IMR-90 (cell line): Measurements from ENCODE around the gene INPP5A. TPM values are rescaled to one million over a fixed set of nuclear protein-coding genes. Genes with fewer than 3 reads are reported as not detected.

Experiments
- ATAC-seq: fragments of 200-7000 bp; cut with Tn5 transposase; 2 replicates; pipeline ENCODE4 v1.9.1; 2020; ENCODE audit warnings: low read depth, mild to moderate bottlenecking, moderate library complexity
- BruUV-seq: library from RNA; stranded (reverse); fragments of 400-500 nt; replicated peaks from 2 replicates; lab custom pipeline; 2021; lab: Mats Ljungman, UMichigan
- CTCF ChIA-PET: fragments of 300-600 bp; formaldehyde crosslinking; extraction: SDS; loops from one replicate; lab custom pipeline; 2021; ENCODE audit warnings: antibody characterized with exemption; lab: Yijun Ruan, JAX
- POLR2A ChIA-PET: fragments of 300-600 bp; sonication (Branson Sonifier 250); formaldehyde crosslinking; loops from one replicate; lab custom pipeline; 2022; ENCODE audit warnings: antibody characterized with exemption; ENCODE audit not compliant: unreplicated experiment; lab: Charles Lee
- DNase-seq: peaks from one replicate; pipeline ENCODE4 v3.0.0; 2013
- H2AFZ ChIP-seq: replicated peaks from 2 replicates; pipeline ENCODE3; 2013; ENCODE audit warnings: low read length, mild to moderate bottlenecking; ENCODE audit not compliant: poor library complexity
- H2AK5ac ChIP-seq: 2 replicates; pipeline ENCODE4 v1.6.1; 2013; ENCODE audit warnings: low read depth, low read length, inconsistent platforms
- H2AK9ac ChIP-seq: replicated peaks from 2 replicates; pipeline ENCODE3; 2013; ENCODE audit warnings: mild to moderate bottlenecking, low read depth, low read length, moderate library complexity; ENCODE audit not compliant: poor library complexity
- H2BK120ac ChIP-seq: 2 replicates; pipeline ENCODE4 v1.6.1; 2013; ENCODE audit warnings: low read depth, low read length, inconsistent platforms
- H2BK15ac ChIP-seq: 3 replicates; pipeline ENCODE4 v1.6.1; 2013; ENCODE audit warnings: low read depth, low read length, inconsistent platforms
- H2BK20ac ChIP-seq: 2 replicates; pipeline ENCODE4 v1.6.1; 2013; ENCODE audit warnings: low read depth, mild to moderate bottlenecking, inconsistent platforms, low read length, moderate library complexity
- H2BK5ac ChIP-seq: 2 replicates; pipeline ENCODE4 v1.6.1; 2013; ENCODE audit warnings: mild to moderate bottlenecking, low read depth, low read length, inconsistent platforms; ENCODE audit not compliant: poor library complexity, severe bottlenecking
- H3K14ac ChIP-seq: replicated peaks from 2 replicates; pipeline ENCODE4 v1.6.1; 2013; ENCODE audit warnings: low read depth, low read length, inconsistent platforms
- H3K18ac ChIP-seq: 2 replicates; pipeline ENCODE4 v1.6.1; 2013; ENCODE audit warnings: low read depth, low read length, control low read depth
- H3K23ac ChIP-seq: 2 replicates; pipeline ENCODE4 v1.6.1; 2013; ENCODE audit warnings: low read depth, low read length, inconsistent platforms
- H3K27ac ChIP-seq: 2 replicates; pipeline ENCODE4 v1.5.1; 2013; ENCODE audit warnings: mild to moderate bottlenecking, control low read depth, low read length; ENCODE audit not compliant: insufficient read depth
- H3K27me3 ChIP-seq: 2 replicates; pipeline ENCODE4 v1.6.1; 2013; ENCODE audit warnings: low read length; ENCODE audit not compliant: control insufficient read depth, insufficient read depth
- H3K36me3 ChIP-seq: 2 replicates; pipeline ENCODE4 v1.6.1; 2013; ENCODE audit warnings: low read length, mixed read lengths; ENCODE audit not compliant: control insufficient read depth, insufficient read depth
- H3K4ac ChIP-seq: 2 replicates; pipeline ENCODE4 v1.6.1; 2013; ENCODE audit warnings: low read depth, low read length, inconsistent platforms
- H3K4me1 ChIP-seq: 2 replicates; pipeline ENCODE4 v1.6.1; 2013; ENCODE audit warnings: low read length, mixed read lengths; ENCODE audit not compliant: control insufficient read depth, insufficient read depth
- H3K4me2 ChIP-seq: 2 replicates; pipeline ENCODE4 v1.6.1; 2013; ENCODE audit warnings: low read depth, mild to moderate bottlenecking, control low read depth, low read length, moderate library complexity
- H3K4me3 ChIP-seq: 2 replicates; pipeline ENCODE4 v1.5.1; 2013; ENCODE audit warnings: low read depth, mild to moderate bottlenecking, control low read depth, low read length, moderate library complexity; ENCODE audit not compliant: insufficient read depth
- H3K56ac ChIP-seq: 2 replicates; pipeline ENCODE4 v1.6.1; 2013; ENCODE audit warnings: low read length, inconsistent platforms; ENCODE audit not compliant: insufficient read depth; ENCODE audit errors: extremely low read depth
- H3K79me1 ChIP-seq, 2 experiments: 2 replicates each; pipeline ENCODE4 v1.6.1; 2013; ENCODE audit warnings: low read length in 2 of 2, inconsistent platforms in 1 of 2, low read depth in 1 of 2
- H3K9ac ChIP-seq: 2 replicates; pipeline ENCODE4 v1.6.1; 2013; ENCODE audit warnings: low read depth, low read length, control low read depth
- H3K9me1 ChIP-seq: 2 replicates; pipeline ENCODE4 v1.6.1; 2013; ENCODE audit warnings: low read length, inconsistent platforms; ENCODE audit not compliant: insufficient read depth
- H3K9me3 ChIP-seq: 2 replicates; pipeline ENCODE4 v1.6.1; 2013; ENCODE audit warnings: low read length; ENCODE audit not compliant: control insufficient read depth, insufficient read depth
- H4K20me1 ChIP-seq: 2 replicates; pipeline ENCODE4 v1.6.1; 2013; ENCODE audit warnings: low read length, inconsistent platforms; ENCODE audit not compliant: insufficient read depth
- H4K5ac ChIP-seq: 2 replicates; pipeline ENCODE4 v1.6.1; 2013; ENCODE audit warnings: mild to moderate bottlenecking, low read depth, low read length, control low read depth
- H4K8ac ChIP-seq, 2 experiments: 2 replicates each; pipeline ENCODE4 v1.6.1; 2013; ENCODE audit warnings: low read depth in 2 of 2, low read length in 2 of 2, control low read depth in 1 of 2, inconsistent platforms in 1 of 2
- H4K91ac ChIP-seq: 2 replicates; pipeline ENCODE4 v1.6.1; 2013; ENCODE audit warnings: low read depth, low read length, inconsistent platforms; ENCODE audit not compliant: insufficient read depth
- CEBPB ChIP-seq: IDR thresholded peaks from 2 replicates; pipeline ENCODE4 v1.6.1; 2012; ENCODE audit warnings: low read depth, low read length, improper control_type of control experiment
- CTCF ChIP-seq: conservative IDR thresholded peaks from 2 replicates; pipeline ENCODE4 v1.5.1; 2012; ENCODE audit warnings: mild to moderate bottlenecking, low read depth, low read length, improper control_type of control experiment
- FOS ChIP-seq: fragments of 150-350 bp; IDR thresholded peaks from 2 replicates; pipeline ENCODE4 v1.6.1; 2016; ENCODE audit warnings: low read depth, low read length
- MXI1 ChIP-seq: IDR thresholded peaks from 2 replicates; pipeline ENCODE4 v1.6.1; 2012; ENCODE audit warnings: low read depth, mild to moderate bottlenecking, low read length, moderate library complexity, borderline replicate concordance
- NFE2L2 ChIP-seq: fragments of 150-350 bp; IDR thresholded peaks from 2 replicates; pipeline ENCODE4 v1.6.1; 2016; ENCODE audit warnings: low read depth, mild to moderate bottlenecking, low read length
- SMC3 ChIP-seq: fragments of 150-350 bp; IDR thresholded peaks from 2 replicates; pipeline ENCODE4 v1.6.1; 2016; ENCODE audit warnings: low read depth, mild to moderate bottlenecking, antibody characterized with exemption, low read length, moderate library complexity
- WGBS, 2 experiments: methylation state at CpG; one replicate each; pipeline versions ENCODE4 v1.1.5 to v1.1.7; 2013; ENCODE audit warnings: missing lambda C conversion rate in 2 of 2; ENCODE audit not compliant: insufficient read length in 1 of 2; ENCODE audit errors: extremely low coverage in 2 of 2; 5-methylcytosine and 5-hydroxymethylcytosine counted together
- dilution Hi-C: fragments of 300-500 bp; cut with HindIII; formaldehyde crosslinking; loops from one replicate; pipeline ENCODE4 v1.14.3; 2018; ENCODE audit warnings: low sequenced_read_pairs; ENCODE audit not compliant: unreplicated experiment
- in situ Hi-C: fragments of 300-500 bp; cut with MboI; formaldehyde crosslinking; loops from 3 replicates; pipeline ENCODE4 v1.14.3; 2019; ENCODE audit warnings: low sequenced_read_pairs, inconsistent platforms, mixed read lengths
- intact Hi-C: fragments of 100-400 bp; cut with micrococcal nuclease; formaldehyde crosslinking; loops from 2 replicates; pipeline ENCODE4 v1.10.0; 2022
- polyA plus RNA-seq, 3 experiments: library from polyadenylated mRNA; depleted of rRNA; stranded (reverse); fragments of >200 nt; gene quantifications; 2 replicates each; pipeline ENCODE4 v1.2.3, GENCODE V29; 2012; ENCODE audit warnings: low replicate concordance in 1 of 3
- total RNA-seq: library from RNA; depleted of rRNA; stranded (reverse); fragments of >200 nt; gene quantifications from 2 replicates; pipeline ENCODE4 v1.2.3, GENCODE V29; 2012

INPP5A gene
- total and polyA plus RNA-seq, 2 of the 4 experiments (the other 2 are of a cell fraction) = 21.4 to 36.7 TPM

GRCh38 chr10:132645630-132646442 is 108.2 kb downstream of the INPP5A start:
- no peak for TF ChIP-seq SMC3
- TF ChIP-seq MXI1 = no peak
- no peak for TF ChIP-seq NFE2L2
- no peak for TF ChIP-seq CTCF
- no peak for TF ChIP-seq CEBPB
- TF ChIP-seq FOS = no peak

More at GRCh38 chr10:132645630-132646442, 108.2 kb downstream of the INPP5A start:
- no peak overlapping the region for H2AK5ac ChIP-seq
- H2AK9ac ChIP-seq = no peak overlapping the region
- H2BK120ac ChIP-seq = no peak overlapping the region
- H3K36me3 ChIP-seq = no peaks in the 10 kb centered on the region; the same call in 1 of the 2 replicates
- no TSS peak for BruUV-seq
- H3K18ac ChIP-seq = no peak overlapping the region
- H3K56ac ChIP-seq = no peak overlapping the region
- H4K8ac ChIP-seq = no peak overlapping the region
- no peaks in the 10 kb centered on the region for H3K9me1 ChIP-seq
- no peak overlapping the region for H3K4me2 ChIP-seq
- H4K91ac ChIP-seq = no peak overlapping the region
- ATAC-seq (no peak), DNase-seq (no peak)
- no peaks in the 10 kb centered on the region for H3K27me3 ChIP-seq
- no peaks in the 10 kb centered on the region for H3K9me3 ChIP-seq
- no peak overlapping the region for H3K23ac ChIP-seq
- H3K9ac ChIP-seq = no peak overlapping the region
- no peak overlapping the region for H3K4ac ChIP-seq
- peaks cover 14 to 32% of the 10 kb centered on the region in 2 experiments for H3K79me1 ChIP-seq
- no peak overlapping the region for H2BK5ac ChIP-seq
- no peak overlapping the region for H4K5ac ChIP-seq
- no peak overlapping the region for H2AFZ ChIP-seq
- no peaks in the 10 kb centered on the region for H3K4me1 ChIP-seq
- ChIA-PET CTCF (no interaction called here), POLR2A (no interaction called here)
- dilution Hi-C loops (no loop called here), intact Hi-C loops (no loop called here), in situ Hi-C loops (no loop called here)
- peaks cover 8% of the 10 kb centered on the region; the same call in 1 of the 2 replicates for H4K20me1 ChIP-seq
- no peak overlapping the region for H3K4me3 ChIP-seq
- no peak overlapping the region for H3K27ac ChIP-seq
- H2BK15ac ChIP-seq = no peak overlapping the region
- H3K14ac ChIP-seq = no peak overlapping the region
- WGBS, 2 experiments = 94% methylated on average over 18 of the region's 36 CpGs; no CpG with 5 or more reads in 1 of the 2 experiments
- H2BK20ac ChIP-seq = no peak overlapping the region
